Measurements from ENCODE around the gene PLEKHM3. TPM values are rescaled to one million over a fixed set of nuclear protein-coding genes. Genes with fewer than 3 reads are reported as not detected.
"Not testable (repeated sequence)": the region's sequence is repeated elsewhere in the genome, so short reads cannot be mapped to it uniquely, and the experiment has no call there.

The PLEKHM3 gene
- total and polyA plus RNA-seq, 4 donors: 15.6 to 34.5 (median 18.3) TPM

DNA sequence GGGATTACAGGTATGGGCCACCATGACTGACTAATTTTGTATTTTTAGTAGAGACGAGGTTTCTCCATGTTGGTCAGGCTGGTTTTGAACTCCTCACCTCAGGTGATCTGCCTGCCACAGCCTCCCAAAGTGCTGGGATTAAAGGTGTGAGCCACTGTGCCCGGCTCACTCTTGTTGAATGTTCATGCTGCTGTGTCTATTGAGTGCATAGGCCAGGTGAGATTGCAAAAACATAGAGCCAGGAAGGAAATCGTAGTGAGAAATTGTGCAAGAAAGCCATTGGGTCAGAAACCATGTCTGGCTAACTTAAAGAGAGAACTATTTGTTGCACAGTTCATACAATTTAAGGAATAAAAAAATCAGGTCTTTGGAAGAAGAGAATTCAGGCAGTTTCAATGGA is 210.1 kb downstream of the PLEKHM3 start:
- no peak for DNase-seq (ENCODE audit: low read depth in 4 of 6, low spot score in 6 of 6)
- Histone ChIP-seq H3K27me3 (ENCODE audit: control insufficient read depth, insufficient read depth, low read length) (peaks cover 2% of the 10 kb centered on the region), H3K9me3 (ENCODE audit: control insufficient read depth, insufficient read depth, low read length) (no peaks in the 10 kb centered on the region), H3K4me3 (ENCODE audit: low read depth, low read length) (no peak overlapping the region), H3K4me1 (ENCODE audit: control insufficient read depth, insufficient read depth, low read length) (peaks cover 12% of the 10 kb centered on the region), H3K36me3 (ENCODE audit: control insufficient read depth, insufficient read depth, low read length) (no peaks in the 10 kb centered on the region), H3K27ac (ENCODE audit: low read depth, low read length) (no peak overlapping the region)
- 94% methylated on average over 2 of the region's 3 CpGs for WGBS (ENCODE audit: insufficient coverage)

DNA sequence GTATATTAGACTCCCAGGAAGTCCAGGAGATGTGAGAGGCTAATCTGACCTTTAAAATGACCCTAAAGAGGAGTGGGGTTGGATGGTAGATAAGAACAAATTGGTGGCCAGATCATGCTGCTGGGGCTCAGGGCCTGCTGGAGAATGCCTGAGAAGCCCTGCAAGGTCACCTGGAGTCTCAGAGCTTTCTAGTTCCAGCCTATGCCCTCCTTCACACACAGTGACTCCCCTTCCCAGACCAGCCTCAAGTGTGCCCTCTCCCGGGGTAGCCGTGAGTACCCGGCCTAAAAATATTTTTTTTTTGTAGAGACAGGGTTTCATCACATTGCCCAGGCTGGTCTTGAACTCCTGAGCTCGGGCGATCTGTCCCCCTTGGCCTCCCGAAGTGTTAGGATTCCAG is 211.4 kb downstream of the PLEKHM3 start:
- Histone ChIP-seq H3K27me3 (ENCODE audit: control insufficient read depth, insufficient read depth, low read length) (peaks cover 2% of the 10 kb centered on the region), H3K27ac (ENCODE audit: low read depth, low read length) (no peak overlapping the region), H3K4me1 (ENCODE audit: control insufficient read depth, insufficient read depth, low read length) (peaks cover 9% of the 10 kb centered on the region), H3K9me3 (ENCODE audit: control insufficient read depth, insufficient read depth, low read length) (no peaks in the 10 kb centered on the region), H3K36me3 (ENCODE audit: control insufficient read depth, insufficient read depth, low read length) (no peaks in the 10 kb centered on the region), H3K4me3 (ENCODE audit: low read depth, low read length) (no peak overlapping the region)
- no peak for DNase-seq (ENCODE audit: low read depth in 4 of 6, low spot score in 6 of 6)
- 73% methylated on average over 6 of the region's 6 CpGs for WGBS (ENCODE audit: insufficient coverage)

GRCh38 chr2:207813221-207813916 is 212.0 kb downstream of the PLEKHM3 start:
- H3K4me1 ChIP-seq (ENCODE audit: control insufficient read depth, insufficient read depth, low read length): peaks cover 9% of the 10 kb centered on the region
- H3K27me3 ChIP-seq (ENCODE audit: control insufficient read depth, insufficient read depth, low read length): peaks cover 2% of the 10 kb centered on the region
- no peak overlapping the region for H3K4me3 ChIP-seq (ENCODE audit: low read depth, low read length)
- H3K9me3 ChIP-seq (ENCODE audit: control insufficient read depth, insufficient read depth, low read length): no peaks in the 10 kb centered on the region
- H3K36me3 ChIP-seq (ENCODE audit: control insufficient read depth, insufficient read depth, low read length): no peaks in the 10 kb centered on the region
- peak in 2 of 6 donors; percentile 51 to 55 for DNase-seq (ENCODE audit: low read depth in 4 of 6, low spot score in 6 of 6)
- no peak overlapping the region for H3K27ac ChIP-seq (ENCODE audit: low read depth, low read length)
- WGBS (ENCODE audit: insufficient coverage): 60% methylated on average over 10 of the region's 15 CpGs

GRCh38 chr2:207812726-207813080 is 212.6 kb downstream of the PLEKHM3 start:
- DNase-seq (ENCODE audit: low read depth in 4 of 6, low spot score in 6 of 6): no peak
- H3K9me3 ChIP-seq (ENCODE audit: control insufficient read depth, insufficient read depth, low read length): no peaks in the 10 kb centered on the region
- H3K27me3 ChIP-seq (ENCODE audit: control insufficient read depth, insufficient read depth, low read length): peaks cover 2% of the 10 kb centered on the region
- 14% methylated on average over 3 of the region's 3 CpGs for WGBS (ENCODE audit: insufficient coverage)
- no peaks in the 10 kb centered on the region for H3K36me3 ChIP-seq (ENCODE audit: control insufficient read depth, insufficient read depth, low read length)
- H3K27ac ChIP-seq (ENCODE audit: low read depth, low read length): no peak overlapping the region
- no peak overlapping the region for H3K4me3 ChIP-seq (ENCODE audit: low read depth, low read length)
- H3K4me1 ChIP-seq (ENCODE audit: control insufficient read depth, insufficient read depth, low read length): peaks cover 9% of the 10 kb centered on the region

- 77% methylated on average over 4 of the region's 9 CpGs for WGBS (ENCODE audit: insufficient coverage)
- Histone ChIP-seq H3K4me3 (ENCODE audit: low read depth, low read length) (no peak overlapping the region), H3K4me1 (ENCODE audit: control insufficient read depth, insufficient read depth, low read length) (peaks cover 9% of the 10 kb centered on the region), H3K27me3 (ENCODE audit: control insufficient read depth, insufficient read depth, low read length) (peaks cover 2% of the 10 kb centered on the region), H3K27ac (ENCODE audit: low read depth, low read length) (no peak overlapping the region), H3K9me3 (ENCODE audit: control insufficient read depth, insufficient read depth, low read length) (no peaks in the 10 kb centered on the region), H3K36me3 (ENCODE audit: control insufficient read depth, insufficient read depth, low read length) (no peaks in the 10 kb centered on the region)
- no peak for DNase-seq (ENCODE audit: low read depth in 4 of 6, low spot score in 6 of 6)
Observed at GRCh38 chr2:207812058-207812725, 213.1 kb downstream of the PLEKHM3 start.

DNA sequence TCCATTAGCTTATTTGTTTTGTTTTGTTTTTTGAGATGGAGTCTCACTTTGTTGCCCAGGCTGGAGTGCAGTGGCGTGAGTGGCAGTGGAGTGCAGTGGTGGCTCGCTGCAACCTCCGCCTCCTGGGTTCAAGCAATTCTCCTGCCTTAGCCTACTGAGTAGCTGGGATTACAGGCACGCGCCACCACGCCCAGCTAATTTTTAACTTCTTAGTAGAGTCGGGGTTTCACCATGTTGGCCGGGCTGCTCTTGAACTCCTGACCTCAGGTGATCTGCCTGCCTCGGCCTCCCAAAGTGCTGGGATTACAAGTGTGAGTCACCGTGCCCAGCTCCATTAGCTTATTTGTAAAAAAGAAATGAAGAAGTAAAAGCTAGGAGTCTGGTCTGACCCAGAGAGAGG is 213.7 kb downstream of the PLEKHM3 start:
- not testable (repeated sequence) for H3K4me1 ChIP-seq (ENCODE audit: control insufficient read depth, insufficient read depth, low read length); H3K4me3 ChIP-seq (ENCODE audit: low read depth, low read length); H3K9me3 ChIP-seq (ENCODE audit: control insufficient read depth, insufficient read depth, low read length); H3K27me3 ChIP-seq (ENCODE audit: control insufficient read depth, insufficient read depth, low read length); H3K27ac ChIP-seq (ENCODE audit: low read depth, low read length); DNase-seq (ENCODE audit: low read depth in 4 of 6, low spot score in 6 of 6); H3K36me3 ChIP-seq (ENCODE audit: control insufficient read depth, insufficient read depth, low read length)
- WGBS (ENCODE audit: insufficient coverage): 92% methylated on average over 9 of the region's 10 CpGs

DNA sequence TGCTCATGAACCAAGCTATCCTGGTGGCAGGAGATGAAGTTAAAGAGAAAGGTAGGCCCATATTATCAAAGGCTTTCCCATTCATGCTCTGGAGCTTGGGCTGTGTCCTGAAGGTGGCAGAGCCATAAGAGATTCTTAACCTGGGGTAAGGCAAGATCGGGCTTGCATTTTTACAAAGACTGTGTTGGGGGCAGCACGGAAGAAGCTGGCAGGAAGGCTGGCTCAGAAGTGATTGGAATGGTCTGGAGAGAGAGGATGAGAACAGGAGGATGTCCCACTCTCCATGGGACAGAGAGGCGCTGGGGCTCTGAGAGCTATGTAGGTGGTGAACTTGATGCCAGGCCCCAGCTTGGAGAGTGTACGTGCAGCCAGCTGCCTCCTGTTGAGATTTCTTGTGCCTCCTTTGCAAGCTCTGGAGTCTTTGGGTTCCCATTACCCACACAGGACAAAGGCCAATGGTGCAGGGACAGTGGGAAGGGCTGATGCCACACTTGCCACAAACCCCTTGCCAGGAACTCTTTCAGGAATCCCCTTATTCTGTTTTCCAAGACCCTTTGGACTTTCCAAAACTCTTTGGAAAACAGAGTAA is 215.0 kb downstream of the PLEKHM3 start:
- WGBS (ENCODE audit: insufficient coverage): 85% methylated on average over 4 of the region's 4 CpGs
- no peaks in the 10 kb centered on the region for H3K36me3 ChIP-seq (ENCODE audit: control insufficient read depth, insufficient read depth, low read length)
- no peak overlapping the region for H3K4me3 ChIP-seq (ENCODE audit: low read depth, low read length)
- DNase-seq (ENCODE audit: low read depth in 4 of 6, low spot score in 6 of 6): no peak
- no peak overlapping the region for H3K27ac ChIP-seq (ENCODE audit: low read depth, low read length)
- peaks cover 2% of the 10 kb centered on the region for H3K27me3 ChIP-seq (ENCODE audit: control insufficient read depth, insufficient read depth, low read length)
- H3K9me3 ChIP-seq (ENCODE audit: control insufficient read depth, insufficient read depth, low read length): no peaks in the 10 kb centered on the region
- H3K4me1 ChIP-seq (ENCODE audit: control insufficient read depth, insufficient read depth, low read length): peaks cover 9% of the 10 kb centered on the region

DNA sequence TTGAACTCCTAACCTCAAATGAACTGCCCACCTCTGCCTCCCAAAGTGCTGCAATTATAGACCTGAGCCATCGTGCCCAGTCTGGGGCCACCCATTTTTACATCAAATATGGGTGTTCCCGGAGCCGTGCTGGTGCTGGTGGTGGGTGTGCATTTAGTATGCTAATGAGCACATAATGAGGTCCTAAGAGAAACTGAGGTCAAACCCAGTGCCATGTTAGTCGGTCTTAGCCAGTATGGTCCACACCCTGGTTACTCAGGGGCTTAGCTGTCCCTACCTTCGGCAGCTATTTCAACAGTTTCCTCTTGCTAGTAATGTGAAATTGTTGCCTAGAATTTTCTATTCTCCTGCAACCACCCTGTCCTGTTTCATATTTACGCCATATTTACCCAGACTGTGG is 217.2 kb downstream of the PLEKHM3 start:
- no peak overlapping the region for H3K4me3 ChIP-seq (ENCODE audit: low read depth, low read length)
- H3K27ac ChIP-seq (ENCODE audit: low read depth, low read length): no peak overlapping the region
- no peaks in the 10 kb centered on the region for H3K27me3 ChIP-seq (ENCODE audit: control insufficient read depth, insufficient read depth, low read length)
- no peak for DNase-seq (ENCODE audit: low read depth in 4 of 6, low spot score in 6 of 6)
- WGBS (ENCODE audit: insufficient coverage): no CpG with 5 or more reads among the region's 6 CpGs
- H3K9me3 ChIP-seq (ENCODE audit: control insufficient read depth, insufficient read depth, low read length): no peaks in the 10 kb centered on the region
- no peaks in the 10 kb centered on the region for H3K36me3 ChIP-seq (ENCODE audit: control insufficient read depth, insufficient read depth, low read length)
- peaks cover under 1% of the 10 kb centered on the region for H3K4me1 ChIP-seq (ENCODE audit: control insufficient read depth, insufficient read depth, low read length)

DNA sequence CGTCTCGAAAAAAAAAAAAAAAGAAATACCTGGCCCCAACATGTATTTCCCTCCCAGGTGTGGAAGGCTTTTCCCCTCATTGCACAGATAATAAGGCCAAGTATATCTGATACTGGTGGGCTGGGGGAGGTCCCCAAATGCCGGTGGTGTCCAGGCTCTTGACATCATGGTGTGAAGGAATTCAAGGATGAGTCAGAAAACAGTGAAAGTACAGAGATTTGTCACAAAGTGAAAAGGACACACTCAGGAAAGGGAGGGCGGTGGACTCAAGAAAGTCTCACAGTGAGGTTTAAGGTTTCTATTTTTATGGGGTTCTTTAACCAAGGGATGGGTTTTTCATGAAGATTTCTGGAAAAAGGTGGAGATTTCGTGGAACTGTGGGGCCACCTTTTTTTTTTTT is 217.8 kb downstream of the PLEKHM3 start:
- Histone ChIP-seq H3K27me3 (ENCODE audit: control insufficient read depth, insufficient read depth, low read length) (no peaks in the 10 kb centered on the region), H3K36me3 (ENCODE audit: control insufficient read depth, insufficient read depth, low read length) (no peaks in the 10 kb centered on the region), H3K9me3 (ENCODE audit: control insufficient read depth, insufficient read depth, low read length) (no peaks in the 10 kb centered on the region), H3K27ac (ENCODE audit: low read depth, low read length) (no peak overlapping the region), H3K4me1 (ENCODE audit: control insufficient read depth, insufficient read depth, low read length) (no peaks in the 10 kb centered on the region), H3K4me3 (ENCODE audit: low read depth, low read length) (no peak overlapping the region)
- WGBS (ENCODE audit: insufficient coverage): 85% methylated on average over 3 of the region's 5 CpGs
- no peak for DNase-seq (ENCODE audit: low read depth in 4 of 6, low spot score in 6 of 6)
